Stimulated activated CD4-positive, alpha-beta T cell treated with anti-CD3 and anti-CD28 coated beads, Interleukin-15, amount 100 ng/mL, for 48 hours (primary cell): Measurements from ENCODE around the gene DYNLT1.
"Not testable (repeated sequence)": the region's sequence is repeated elsewhere in the genome, so short reads cannot be mapped to it uniquely, and the experiment has no call there.

Experiments used
- DNase-seq, 2 donors: peaks; one replicate each; pipeline ENCODE4 v3.0.0-alpha.2; 2020; ENCODE audit warnings: low read depth in 2 of 2

Gene DYNLT1

DNA sequence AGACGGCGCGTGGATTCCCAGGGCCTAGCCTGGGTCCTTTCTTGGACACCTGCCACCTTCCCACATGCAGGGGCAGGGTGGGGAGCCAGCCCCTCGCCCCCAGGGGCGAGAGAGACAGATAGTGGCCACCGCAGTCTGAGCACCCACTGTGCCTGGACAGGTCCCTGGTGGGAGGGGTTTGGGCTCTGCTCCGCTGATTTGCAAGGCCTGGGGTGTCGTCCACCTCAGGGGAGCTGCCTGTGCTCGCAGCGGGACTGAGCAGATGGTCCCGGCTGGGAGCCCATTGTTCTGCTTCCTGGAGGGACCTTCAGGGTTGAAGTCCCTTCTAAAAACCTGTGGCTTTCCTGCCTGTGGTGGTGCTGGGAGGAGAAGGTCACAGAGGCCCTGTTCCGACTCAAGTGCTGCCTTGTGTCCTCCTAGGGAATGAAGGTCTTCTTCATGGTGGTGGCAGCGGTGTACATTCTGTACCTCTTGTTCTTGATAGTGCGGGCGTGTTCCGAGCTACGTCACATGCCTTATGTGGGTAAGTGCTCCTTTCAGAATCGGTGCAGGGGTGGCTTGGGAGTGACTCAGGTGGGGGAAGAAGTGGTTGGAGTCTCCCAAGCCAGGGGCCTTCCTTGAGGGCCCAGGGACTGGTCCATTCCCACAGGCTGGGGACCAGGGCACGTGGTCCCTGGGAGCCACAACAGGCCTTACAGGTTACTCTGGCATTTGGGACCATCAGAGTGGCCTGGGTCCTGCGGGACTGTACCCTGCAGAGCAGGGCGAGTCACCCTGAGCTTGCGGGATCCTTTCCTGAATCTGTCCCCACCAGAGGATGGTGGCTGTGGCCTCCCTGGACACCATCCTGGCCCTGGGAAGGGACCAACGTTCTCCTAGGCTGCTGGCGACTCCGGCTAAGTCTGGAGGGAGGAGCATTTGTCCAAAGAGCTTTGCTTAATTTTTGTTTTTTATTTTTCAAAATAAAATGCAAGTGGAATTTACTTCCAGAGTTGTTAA lies 19.6 kb downstream of the DYNLT1 start:
- no peak for DNase-seq

DNA sequence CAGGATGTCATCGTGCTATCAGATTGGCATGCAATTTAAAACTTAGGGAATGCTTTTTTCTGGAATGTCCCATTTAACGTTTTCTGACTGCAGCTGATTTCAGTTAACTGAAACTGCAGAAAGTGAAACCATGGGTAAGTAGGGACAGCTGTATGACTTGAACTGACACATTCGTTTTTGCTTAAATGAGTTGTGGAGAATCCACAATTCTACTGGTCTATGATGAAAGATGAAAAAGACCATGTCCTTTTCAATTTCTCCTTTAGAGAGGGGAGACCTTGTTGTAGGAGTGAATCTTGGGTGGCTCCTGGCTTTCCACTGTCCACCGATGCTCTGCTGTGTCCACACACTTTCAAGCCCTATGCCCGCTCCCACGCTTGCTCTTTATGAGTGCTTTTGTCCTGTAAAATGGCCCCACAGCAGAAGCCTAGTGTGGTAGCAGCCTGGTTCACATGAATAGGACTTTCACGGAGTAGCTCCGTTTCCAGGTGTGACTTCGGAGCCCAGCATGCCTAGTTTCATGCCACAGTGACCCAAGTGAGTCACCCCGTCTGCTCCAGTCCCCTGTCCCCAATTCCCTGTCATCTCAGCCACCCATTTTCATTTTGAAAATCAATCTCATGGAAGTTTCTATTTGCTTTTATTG lies 21.9 kb downstream of the DYNLT1 start:
- DNase-seq: no peak

- no peak for DNase-seq
These were observed 22.6 kb downstream of the DYNLT1 start for GRCh38 chr6:158621694-158622544.

DNA sequence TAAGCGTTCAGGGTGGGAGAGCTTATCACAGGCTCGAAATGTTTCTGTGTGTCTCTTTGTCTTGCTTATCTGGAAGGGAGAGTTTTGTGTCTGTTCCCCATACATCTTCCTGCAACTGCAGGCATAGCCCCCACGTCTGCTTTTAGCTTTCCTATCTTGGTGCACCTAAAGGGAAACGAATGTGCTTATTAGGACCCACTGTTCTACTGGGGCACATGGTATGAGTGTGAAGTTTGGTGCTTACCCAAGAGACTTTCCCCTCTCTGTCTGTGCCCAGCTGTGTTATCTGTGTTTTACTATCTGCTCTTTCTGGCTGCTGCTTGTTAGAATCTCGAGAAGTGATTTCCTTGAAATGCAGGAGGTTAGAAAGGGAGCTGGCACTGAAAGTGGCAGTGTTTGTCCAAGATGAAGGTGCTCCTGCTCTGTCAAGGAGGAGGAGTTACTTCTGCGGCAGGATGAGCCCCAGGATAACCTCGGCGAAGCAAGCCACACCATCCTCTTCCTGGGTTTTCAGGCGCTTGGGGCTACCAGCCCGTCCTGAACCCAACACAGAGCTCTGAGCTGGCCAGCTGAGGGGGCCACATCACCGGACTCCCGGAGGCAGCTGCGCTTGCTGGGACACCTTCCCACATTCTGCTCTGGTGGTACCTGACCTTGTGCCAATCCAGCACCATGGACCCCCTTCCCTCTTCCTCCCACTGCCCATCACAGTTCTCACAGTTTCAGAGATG lies 23.4 kb downstream of the DYNLT1 start:
- DNase-seq: no peak

- DNase-seq: no peak
These were observed 24.4 kb downstream of the DYNLT1 start for GRCh38 chr6:158619922-158620801.

GRCh38 chr6:158618289-158618688 lies 26.3 kb downstream of the DYNLT1 start:
- not testable (repeated sequence) for DNase-seq

GRCh38 chr6:158614606-158615005 lies 29.9 kb downstream of the DYNLT1 start:
- not testable (repeated sequence) for DNase-seq

DNA sequence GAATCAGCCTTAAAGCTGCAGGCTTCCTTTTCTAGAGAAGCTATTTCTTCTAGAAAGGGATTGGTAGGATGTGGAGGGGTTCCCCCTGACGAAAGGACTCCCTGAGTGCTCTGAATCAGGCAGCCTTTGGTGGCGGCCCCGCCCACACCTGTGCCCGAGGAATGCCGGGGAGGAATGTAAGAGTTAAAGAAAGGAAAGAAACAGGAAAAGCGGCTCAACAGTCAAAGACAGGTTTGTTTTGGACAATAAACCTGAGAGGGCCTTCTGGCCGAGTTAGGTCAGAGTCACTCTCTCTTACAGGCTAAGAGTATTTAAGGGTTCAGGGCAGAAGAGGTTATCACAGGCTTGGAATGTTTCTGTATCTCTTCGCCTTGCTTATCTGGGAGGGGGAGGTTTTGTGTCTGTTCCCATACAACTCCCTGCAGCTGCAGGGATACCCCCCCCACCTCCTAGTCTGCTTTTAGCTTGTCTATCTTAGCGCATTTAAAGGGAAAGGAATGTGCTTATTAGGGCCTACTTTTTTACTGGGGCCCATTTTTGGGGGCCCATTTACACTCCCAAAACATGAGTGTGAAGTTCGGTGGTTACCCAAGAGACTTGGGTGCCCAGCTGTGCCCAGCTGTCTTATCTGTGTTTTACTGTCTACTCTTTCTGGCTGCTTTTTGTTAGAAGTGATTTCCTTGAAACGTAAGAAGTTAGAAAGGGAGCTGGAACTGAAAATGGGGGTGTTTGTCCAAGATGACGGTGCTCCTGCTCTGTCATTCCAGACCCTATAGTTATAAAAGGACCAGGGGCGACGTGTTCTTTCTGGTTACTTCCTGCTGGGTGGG lies 32.8 kb downstream of the DYNLT1 start:
- no peak for DNase-seq

DNA sequence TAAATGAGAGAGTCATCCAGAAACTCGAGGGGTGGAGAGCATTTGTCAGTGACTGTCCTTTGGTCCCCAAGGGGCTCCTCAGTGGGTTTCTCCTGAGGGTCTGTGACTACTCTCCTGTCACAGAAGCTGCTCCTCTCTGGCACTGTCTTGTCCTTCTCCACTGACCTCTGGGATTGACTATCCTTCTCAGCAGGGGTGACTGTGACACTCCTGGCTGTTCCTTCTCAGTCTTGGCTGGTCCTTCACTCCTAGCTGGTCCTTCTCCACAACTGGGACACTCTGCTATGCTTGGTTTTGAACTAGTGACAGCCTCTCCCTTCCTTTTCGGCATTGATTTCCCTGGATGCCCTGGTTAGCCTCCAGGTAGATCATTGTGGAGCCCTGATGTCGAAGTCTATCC lies 33.5 kb downstream of the DYNLT1 start:
- DNase-seq: no peak

DNA sequence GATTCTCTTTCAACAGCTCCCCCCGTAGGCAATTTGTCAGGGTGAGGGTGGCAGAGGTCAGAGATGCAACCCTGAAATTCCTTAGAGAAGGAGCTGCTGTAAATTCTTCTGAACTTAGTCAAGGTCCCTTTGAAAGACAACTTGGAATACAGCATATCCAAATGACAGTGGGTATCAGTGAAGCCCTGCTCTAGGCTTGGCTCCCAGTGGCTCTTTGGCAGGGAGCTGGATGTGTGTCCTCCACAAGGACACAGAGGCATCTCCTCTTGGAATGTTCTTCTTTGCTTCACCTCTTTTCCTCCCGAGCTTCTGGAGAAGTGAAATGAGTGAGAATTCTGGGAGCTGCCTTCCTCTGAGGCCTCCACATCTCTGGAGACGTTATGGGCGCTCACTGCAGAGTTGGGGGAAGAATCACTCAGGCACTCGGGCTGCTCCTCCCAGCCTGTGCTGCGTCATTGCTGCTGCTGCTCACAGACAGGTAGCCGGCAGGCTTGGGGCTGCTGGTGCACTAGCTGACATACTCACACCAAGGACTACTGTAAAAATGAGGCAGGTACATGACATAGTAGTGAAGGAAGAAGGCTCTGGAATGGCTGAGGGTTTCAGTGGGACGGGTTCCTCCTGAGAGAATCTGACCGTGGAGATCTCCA lies 34.1 kb downstream of the DYNLT1 start:
- DNase-seq: no peak

GRCh38 chr6:158609455-158610155 lies 34.9 kb downstream of the DYNLT1 start:
- DNase-seq: no peak

GRCh38 chr6:158608221-158608620 lies 36.3 kb downstream of the DYNLT1 start:
- no peak for DNase-seq

DNA sequence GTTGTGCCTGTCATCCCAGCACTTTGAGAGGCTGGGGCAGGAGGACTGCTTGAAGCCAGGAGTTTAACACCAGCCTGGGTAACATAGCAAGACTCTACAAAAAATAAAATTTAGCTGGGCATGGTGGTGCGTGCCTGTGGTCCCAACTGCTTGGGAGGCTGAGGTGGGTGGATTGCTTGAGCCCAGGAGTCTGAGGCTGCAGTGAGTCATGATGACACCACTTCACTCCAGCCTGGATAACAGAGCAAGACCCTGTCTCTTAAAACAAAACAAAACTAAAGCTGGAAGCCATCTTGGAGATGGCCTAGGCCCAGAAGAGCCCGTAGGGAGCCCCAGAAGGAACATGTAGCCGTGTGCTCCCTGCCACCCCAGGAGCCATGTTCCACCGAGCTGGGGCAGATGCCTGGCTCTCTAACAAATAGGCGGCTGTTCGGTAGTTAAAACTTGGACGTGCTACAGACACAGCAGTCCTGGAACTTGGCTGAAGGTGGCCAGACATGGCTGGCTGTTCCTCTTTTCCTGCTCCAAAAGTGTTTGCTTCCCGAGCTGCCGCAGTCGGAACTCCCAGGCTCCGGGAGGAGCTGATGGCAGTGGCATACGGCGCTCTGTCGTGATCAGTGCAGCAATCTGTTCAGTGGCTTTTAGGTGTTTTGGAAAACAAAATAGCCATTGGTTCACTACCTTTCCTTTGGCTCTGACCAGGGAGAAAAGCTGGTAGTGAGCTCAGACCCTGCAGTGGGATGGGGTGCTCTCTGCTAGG lies 37.0 kb downstream of the DYNLT1 start:
- no peak for DNase-seq

DNA sequence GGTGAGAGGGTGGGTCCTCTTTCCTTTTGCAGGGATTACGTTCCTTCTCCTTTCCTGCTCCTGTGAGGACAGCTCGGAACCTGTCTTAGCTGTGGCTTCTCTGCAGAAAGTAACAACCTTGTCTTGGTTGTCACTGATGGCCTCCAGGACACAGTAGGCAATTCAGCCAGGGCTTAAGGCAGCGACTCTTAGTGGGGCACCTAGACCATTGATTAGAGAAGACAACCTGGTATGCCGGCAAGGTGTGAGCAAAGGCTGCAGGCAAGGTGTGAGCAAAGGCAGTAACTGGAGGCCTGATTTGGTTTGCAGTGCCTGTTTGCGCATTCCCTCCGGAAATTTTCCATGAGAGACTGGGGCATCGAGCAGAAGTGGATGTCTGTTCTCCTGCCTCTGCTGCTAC lies 37.6 kb downstream of the DYNLT1 start:
- no peak for DNase-seq

- not testable (repeated sequence) for DNase-seq
These were observed 38.5 kb downstream of the DYNLT1 start for GRCh38 chr6:158606011-158606410.

GRCh38 chr6:158605266-158605878 lies 39.2 kb downstream of the DYNLT1 start:
- DNase-seq: peak in 1 of 2 donors; percentile 45

DNA sequence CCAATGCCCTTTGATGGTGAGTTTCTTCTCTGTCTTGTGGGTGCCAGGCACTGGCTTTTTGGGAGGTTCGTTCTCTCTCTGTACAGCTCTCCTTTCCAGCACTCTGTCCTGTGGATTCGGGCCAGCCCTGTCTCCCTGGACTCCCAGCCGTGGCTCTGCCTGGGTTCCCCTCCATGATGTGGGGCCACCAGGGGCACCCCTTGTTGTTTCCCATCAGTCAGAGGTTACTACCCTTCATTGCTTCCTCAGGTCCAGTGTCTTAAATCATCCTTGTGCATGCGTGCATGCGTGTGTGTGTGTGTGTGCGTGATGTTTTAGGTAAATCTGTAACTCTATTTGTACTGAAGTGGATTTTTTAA lies 40.5 kb downstream of the DYNLT1 start:
- no peak for DNase-seq
